Stimulated activated naive CD8-positive, alpha-beta T cell treated with anti-CD3 and anti-CD28 coated beads, Interleukin-15, Interleukin-2, amounts not matched to agents 100 ng/mL and 50 ng/mL, for 24 hours (primary cell): ENCODE results near the gene FCMR.
"Not testable (repeated sequence)": the region's sequence is repeated elsewhere in the genome, so short reads cannot be mapped to it uniquely, and the experiment has no call there.

Source experiments
- H3K27ac Mint-ChIP-seq: one replicate; pipeline ENCODE4 v1.8.0; 2021; ENCODE audit warnings: mild to moderate bottlenecking, mixed read lengths
- H3K27me3 Mint-ChIP-seq: one replicate; pipeline ENCODE4 v1.8.0; 2021; ENCODE audit warnings: mixed read lengths
- H3K36me3 Mint-ChIP-seq: one replicate; pipeline ENCODE4 v1.8.0; 2021; ENCODE audit warnings: low read depth, mixed read lengths
- H3K4me1 Mint-ChIP-seq: one replicate; pipeline ENCODE4 v1.8.0; 2021; ENCODE audit warnings: low read depth, mixed read lengths
- H3K4me3 Mint-ChIP-seq: one replicate; pipeline ENCODE4 v1.8.0; 2021; ENCODE audit warnings: mild to moderate bottlenecking, mixed read lengths
- H3K9me3 Mint-ChIP-seq: one replicate; pipeline ENCODE4 v1.8.0; 2021; ENCODE audit warnings: mixed read lengths

The FCMR gene

GRCh38 chr1:206868264-206868663 is 53.5 kb downstream of the FCMR start:
- no peaks in the 10 kb centered on the region for H3K36me3 Mint-ChIP-seq
- no peak overlapping the region for H3K4me3 Mint-ChIP-seq
- no peak overlapping the region for H3K27ac Mint-ChIP-seq
- peaks cover 3% of the 10 kb centered on the region for H3K9me3 Mint-ChIP-seq
- H3K4me1 Mint-ChIP-seq, result peaks cover 17% of the 10 kb centered on the region
- peaks cover 9% of the 10 kb centered on the region for H3K27me3 Mint-ChIP-seq

DNA sequence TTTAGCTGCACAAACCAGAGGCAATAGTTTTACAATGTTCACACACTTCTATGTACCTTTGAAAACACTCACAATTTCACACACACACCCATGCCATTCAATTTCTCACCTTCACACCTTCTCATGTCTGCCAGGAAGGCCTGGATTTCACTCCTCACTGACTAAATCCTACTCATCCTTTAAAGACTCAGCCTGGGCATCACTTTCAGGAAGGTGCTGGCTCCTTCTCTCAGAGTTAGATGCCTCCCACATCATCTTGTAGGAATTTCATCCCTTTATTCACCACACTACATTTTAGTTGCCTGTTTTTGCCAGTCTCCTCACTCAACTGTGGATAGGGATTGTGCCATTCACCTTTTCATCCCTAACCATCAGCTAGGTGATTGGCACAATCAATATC is 54.0 kb downstream of the FCMR start:
- Mint-ChIP-seq H3K4me3 (no peak overlapping the region), H3K27ac (no peak overlapping the region), H3K36me3 (no peaks in the 10 kb centered on the region), H3K4me1 (peaks cover 17% of the 10 kb centered on the region), H3K9me3 (peaks cover 3% of the 10 kb centered on the region), H3K27me3 (peaks cover 14% of the 10 kb centered on the region)

DNA sequence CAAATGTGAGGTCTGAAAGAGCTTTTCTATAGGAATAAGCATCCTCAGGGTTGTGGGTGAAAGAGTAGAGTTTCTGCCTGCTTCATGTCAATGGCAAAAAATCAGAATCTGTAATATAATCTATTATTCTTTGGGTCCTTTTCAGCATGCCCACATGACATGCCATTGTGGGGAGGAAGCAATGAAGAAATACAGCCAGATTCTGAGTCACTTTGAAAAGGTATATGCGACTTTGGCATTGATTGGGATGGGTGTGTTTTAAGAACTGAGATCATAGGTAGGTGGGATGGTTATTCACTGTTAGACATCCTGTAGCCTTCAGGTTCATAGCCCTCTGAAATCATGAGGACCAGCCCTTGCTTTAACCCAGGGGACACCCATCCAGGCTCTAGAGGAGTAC is 54.5 kb downstream of the FCMR start:
- peaks cover 16% of the 10 kb centered on the region for H3K27me3 Mint-ChIP-seq
- H3K4me3 Mint-ChIP-seq, result no peak overlapping the region
- H3K4me1 Mint-ChIP-seq, result peaks cover 17% of the 10 kb centered on the region

GRCh38 chr1:206866062-206866461 is 55.7 kb downstream of the FCMR start:
- no peaks in the 10 kb centered on the region for H3K9me3 Mint-ChIP-seq
- H3K36me3 Mint-ChIP-seq, result no peaks in the 10 kb centered on the region
- peaks cover 17% of the 10 kb centered on the region for H3K4me1 Mint-ChIP-seq
- no peak overlapping the region for H3K27ac Mint-ChIP-seq
- H3K4me3 Mint-ChIP-seq, result no peak overlapping the region
- peaks cover 22% of the 10 kb centered on the region for H3K27me3 Mint-ChIP-seq

More for the DNA sequence above, 54.5 kb downstream of the FCMR start:
- no peaks in the 10 kb centered on the region for H3K36me3 Mint-ChIP-seq
- H3K9me3 Mint-ChIP-seq, result peaks cover 3% of the 10 kb centered on the region
- H3K27ac Mint-ChIP-seq, result no peak overlapping the region

GRCh38 chr1:206864939-206865671 is 56.6 kb downstream of the FCMR start, which contains the start of gene IL20:
Gene IL20 (plus strand): TSS chr1:206865623. CDS start chr1:206865853, 230 bp downstream.
- Mint-ChIP-seq H3K27me3 (peaks cover 26% of the 10 kb centered on the region), H3K27ac (no peak within 1 kb of the TSS), H3K4me3 (no peak within 1 kb of the TSS), H3K4me1 (peaks cover 17% of the 10 kb centered on the region), H3K36me3 (no peaks in the 10 kb centered on the region), H3K9me3 (no peaks in the 10 kb centered on the region)

DNA sequence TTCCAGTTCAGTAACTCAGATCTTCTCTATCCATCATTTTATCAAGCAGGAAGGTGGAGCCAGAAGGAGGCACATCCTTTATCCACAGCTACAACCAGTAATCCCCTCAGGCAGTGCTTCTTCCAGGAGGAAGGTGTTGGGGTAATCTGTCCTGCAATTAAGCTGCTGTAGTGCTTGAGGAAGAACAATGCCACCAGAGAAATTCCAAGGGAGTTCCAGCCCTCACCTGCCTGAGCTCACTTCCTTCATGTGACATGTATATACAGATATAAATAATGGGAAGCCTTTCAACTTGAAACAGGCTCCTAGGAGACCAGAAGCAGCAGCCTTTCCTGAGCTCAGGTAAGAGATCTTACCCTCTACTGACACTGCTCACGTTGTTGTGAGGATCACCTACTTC is 58.5 kb downstream of the FCMR start:
- H3K9me3 Mint-ChIP-seq, result no peaks in the 10 kb centered on the region
- H3K27me3 Mint-ChIP-seq, result peaks cover 25% of the 10 kb centered on the region
- H3K4me3 Mint-ChIP-seq, result no peak overlapping the region
- H3K27ac Mint-ChIP-seq, result no peak overlapping the region
- H3K4me1 Mint-ChIP-seq, result peaks cover 20% of the 10 kb centered on the region
- no peaks in the 10 kb centered on the region for H3K36me3 Mint-ChIP-seq

DNA sequence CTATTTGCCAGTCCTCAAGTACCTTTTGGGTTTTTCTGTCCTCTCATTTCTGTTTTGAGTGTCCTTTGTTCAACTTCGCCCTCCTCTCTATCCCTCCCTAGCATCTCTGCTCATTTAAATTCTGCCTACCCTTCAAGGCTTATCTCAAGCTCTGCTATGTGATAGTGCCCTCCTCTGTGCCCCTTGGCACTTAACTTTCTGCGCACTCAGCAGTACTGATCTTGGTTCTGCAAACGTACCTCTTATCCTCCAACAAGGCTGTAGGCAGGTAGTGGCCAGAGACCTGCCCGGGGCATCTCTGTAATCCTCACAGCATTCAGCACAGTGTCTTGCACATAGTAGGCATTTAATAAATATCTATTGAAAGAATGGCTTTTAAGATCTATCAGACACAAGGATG is 61.6 kb downstream of the FCMR start:
- Mint-ChIP-seq H3K27ac (no peak overlapping the region), H3K4me3 (no peak overlapping the region), H3K27me3 (peaks cover 20% of the 10 kb centered on the region), H3K9me3 (no peaks in the 10 kb centered on the region), H3K4me1 (peaks cover 10% of the 10 kb centered on the region), H3K36me3 (no peaks in the 10 kb centered on the region)

DNA sequence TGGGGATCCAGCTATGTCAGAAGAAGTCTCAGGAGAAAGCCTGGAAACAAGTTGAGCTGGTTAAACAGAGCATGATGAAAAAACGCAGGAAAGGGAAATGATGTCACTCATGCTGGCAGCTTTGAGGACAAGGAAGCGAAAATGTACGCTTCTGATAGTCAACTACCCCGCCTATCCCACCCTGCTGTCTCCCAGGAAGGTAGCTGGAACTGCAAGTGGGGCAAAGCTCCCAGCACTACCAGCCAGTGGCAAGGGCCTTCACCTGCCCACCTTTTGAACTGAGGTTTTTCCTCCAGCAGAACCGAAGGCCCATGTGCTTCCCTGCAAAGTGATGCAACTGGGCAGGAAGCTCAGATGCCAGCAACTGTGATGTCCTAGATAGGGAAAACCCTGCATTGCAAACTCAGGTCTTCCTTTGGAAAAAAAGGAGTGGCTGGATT is 62.6 kb downstream of the FCMR start:
- H3K27ac Mint-ChIP-seq, result no peak overlapping the region
- H3K4me1 Mint-ChIP-seq, result peaks cover 5% of the 10 kb centered on the region
- no peak overlapping the region for H3K4me3 Mint-ChIP-seq
- peaks cover 20% of the 10 kb centered on the region for H3K27me3 Mint-ChIP-seq
- H3K36me3 Mint-ChIP-seq, result no peaks in the 10 kb centered on the region
- no peaks in the 10 kb centered on the region for H3K9me3 Mint-ChIP-seq

GRCh38 chr1:206856674-206857464 is 64.9 kb downstream of the FCMR start:
- Mint-ChIP-seq H3K27me3 (peaks cover 11% of the 10 kb centered on the region), H3K4me3 (no peak overlapping the region), H3K36me3 (no peaks in the 10 kb centered on the region), H3K9me3 (peaks cover 6% of the 10 kb centered on the region), H3K4me1 (peaks cover 5% of the 10 kb centered on the region), H3K27ac (no peak overlapping the region)

DNA sequence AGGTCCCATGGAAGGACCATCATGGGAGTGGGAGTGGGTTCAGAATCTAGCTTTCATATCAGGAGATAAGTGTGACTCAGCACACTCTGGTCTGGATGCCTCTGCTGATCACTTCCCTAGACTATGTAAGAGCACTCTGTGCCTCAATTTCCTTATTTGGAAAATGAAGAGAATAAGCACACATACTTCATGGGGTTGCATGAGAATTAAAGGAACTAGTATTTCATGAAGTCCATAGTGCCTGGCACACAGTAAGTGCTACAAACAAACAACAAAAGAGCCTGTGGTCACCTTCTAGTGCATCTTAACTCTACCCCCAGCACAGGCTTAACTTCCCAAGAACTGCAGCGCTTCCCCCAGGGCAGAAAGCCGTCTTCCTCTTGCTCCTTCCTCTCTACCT is 65.9 kb downstream of the FCMR start:
- H3K27me3 Mint-ChIP-seq, result peaks cover 6% of the 10 kb centered on the region
- peaks cover 5% of the 10 kb centered on the region for H3K4me1 Mint-ChIP-seq
- H3K9me3 Mint-ChIP-seq, result peaks cover 6% of the 10 kb centered on the region
- no peak overlapping the region for H3K27ac Mint-ChIP-seq
- H3K36me3 Mint-ChIP-seq, result no peaks in the 10 kb centered on the region
- no peak overlapping the region for H3K4me3 Mint-ChIP-seq

GRCh38 chr1:206854401-206855129 is 67.2 kb downstream of the FCMR start:
- Mint-ChIP-seq H3K27me3 (no peaks in the 10 kb centered on the region), H3K4me1 (peaks cover 5% of the 10 kb centered on the region), H3K27ac (no peak overlapping the region), H3K4me3 (no peak overlapping the region), H3K36me3 (no peaks in the 10 kb centered on the region), H3K9me3 (peaks cover 6% of the 10 kb centered on the region)

DNA sequence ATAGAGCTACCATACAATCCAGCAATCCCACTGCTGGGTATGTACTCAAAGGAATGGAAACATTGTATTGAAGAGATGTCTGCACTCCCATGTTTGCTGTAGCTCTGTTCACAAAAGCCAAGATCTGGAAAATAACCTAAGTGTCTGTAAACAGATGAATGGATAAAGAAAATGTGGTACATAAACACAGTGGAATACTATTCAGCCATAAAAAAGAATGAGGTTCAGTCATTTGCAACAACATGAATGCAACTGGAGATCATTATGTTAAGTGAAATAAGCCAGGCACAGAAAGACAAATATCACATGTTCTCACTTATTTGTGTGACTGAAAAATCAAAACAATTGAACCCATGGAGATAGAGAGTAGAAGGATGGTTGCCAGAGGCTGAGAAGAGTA is 68.0 kb downstream of the FCMR start:
- not testable (repeated sequence) for H3K27me3 Mint-ChIP-seq, H3K36me3 Mint-ChIP-seq, H3K4me3 Mint-ChIP-seq, H3K4me1 Mint-ChIP-seq, H3K27ac Mint-ChIP-seq, H3K9me3 Mint-ChIP-seq
